ENCODE measurements around the gene TFF1.

The TFF1 gene

DNA sequence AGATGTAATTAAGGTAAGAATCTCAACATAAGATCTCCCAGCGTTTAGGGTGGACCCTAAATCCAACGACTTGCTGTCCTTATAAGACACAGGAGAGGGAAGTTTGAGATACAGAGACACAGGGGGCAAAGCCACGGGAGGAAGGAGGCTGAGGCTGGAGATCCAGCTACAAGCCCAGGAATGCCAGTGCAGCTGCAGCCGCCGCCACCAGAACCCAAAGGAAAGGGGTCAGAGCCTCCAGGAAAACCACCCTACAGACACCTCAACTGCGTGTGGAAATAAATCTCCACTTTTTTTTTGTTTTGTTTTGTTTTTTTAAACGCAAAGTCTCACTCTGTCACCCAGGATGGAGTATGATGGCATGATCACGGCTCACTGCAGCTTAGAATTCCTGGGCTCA is 12.1 kb upstream of the TFF1 start:
- no peaks in the 10 kb centered on the region for H3K79me2 ChIP-seq (ENCODE audit: low read length)
- no peaks in the 10 kb centered on the region for H3K36me3 ChIP-seq (replicated peaks; ENCODE audit: insufficient read depth, low read length)
- H3K9ac ChIP-seq (ENCODE audit: low read length) = no peak overlapping the region
- H3K27ac ChIP-seq (ENCODE audit: low read length) = no peak overlapping the region
- no peaks in the 10 kb centered on the region for H3K9me3 ChIP-seq (replicated peaks; ENCODE audit: insufficient read depth, low read length)
- H3K27me3 ChIP-seq (replicated peaks; ENCODE audit: insufficient read depth, low read length) = peaks cover 99% of the 10 kb centered on the region
- no peaks in the 10 kb centered on the region for H3K4me1 ChIP-seq (ENCODE audit: low read length)
- DNase-seq = no peak
- TF ChIP-seq EZH2 (optimal IDR thresholded peaks at IDR 0.05; ENCODE audit: low read depth, low read length) = no peak
- no peak for TF ChIP-seq EZH2phosphoT487 (IDR thresholded peaks at IDR 0.05; ENCODE audit: low read length)
- TF ChIP-seq, protein P1, sequence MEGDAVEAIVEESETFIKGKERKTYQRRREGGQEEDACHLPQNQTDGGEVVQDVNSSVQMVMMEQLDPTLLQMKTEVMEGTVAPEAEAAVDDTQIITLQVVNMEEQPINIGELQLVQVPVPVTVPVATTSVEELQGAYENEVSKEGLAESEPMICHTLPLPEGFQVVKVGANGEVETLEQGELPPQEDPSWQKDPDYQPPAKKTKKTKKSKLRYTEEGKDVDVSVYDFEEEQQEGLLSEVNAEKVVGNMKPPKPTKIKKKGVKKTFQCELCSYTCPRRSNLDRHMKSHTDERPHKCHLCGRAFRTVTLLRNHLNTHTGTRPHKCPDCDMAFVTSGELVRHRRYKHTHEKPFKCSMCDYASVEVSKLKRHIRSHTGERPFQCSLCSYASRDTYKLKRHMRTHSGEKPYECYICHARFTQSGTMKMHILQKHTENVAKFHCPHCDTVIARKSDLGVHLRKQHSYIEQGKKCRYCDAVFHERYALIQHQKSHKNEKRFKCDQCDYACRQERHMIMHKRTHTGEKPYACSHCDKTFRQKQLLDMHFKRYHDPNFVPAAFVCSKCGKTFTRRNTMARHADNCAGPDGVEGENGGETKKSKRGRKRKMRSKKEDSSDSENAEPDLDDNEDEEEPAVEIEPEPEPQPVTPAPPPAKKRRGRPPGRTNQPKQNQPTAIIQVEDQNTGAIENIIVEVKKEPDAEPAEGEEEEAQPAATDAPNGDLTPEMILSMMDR (IDR thresholded peaks at IDR 0.05; ENCODE audit: low read length) = no peak
- H2AFZ ChIP-seq (ENCODE audit: low read length) = no peak overlapping the region
- no peaks in the 10 kb centered on the region for H4K20me1 ChIP-seq (ENCODE audit: insufficient read depth, low read length)
- H3K4me2 ChIP-seq (ENCODE audit: low read depth, low read length) = no peak overlapping the region
- no peaks in the 10 kb centered on the region for H3F3A ChIP-seq (ENCODE audit: insufficient read depth, low read length)
- no peaks in the 10 kb centered on the region for H3K9me2 ChIP-seq (replicated peaks; ENCODE audit: insufficient read depth, low read length)
- H3K4me3 ChIP-seq (ENCODE audit: low read length) = no peak overlapping the region

DNA sequence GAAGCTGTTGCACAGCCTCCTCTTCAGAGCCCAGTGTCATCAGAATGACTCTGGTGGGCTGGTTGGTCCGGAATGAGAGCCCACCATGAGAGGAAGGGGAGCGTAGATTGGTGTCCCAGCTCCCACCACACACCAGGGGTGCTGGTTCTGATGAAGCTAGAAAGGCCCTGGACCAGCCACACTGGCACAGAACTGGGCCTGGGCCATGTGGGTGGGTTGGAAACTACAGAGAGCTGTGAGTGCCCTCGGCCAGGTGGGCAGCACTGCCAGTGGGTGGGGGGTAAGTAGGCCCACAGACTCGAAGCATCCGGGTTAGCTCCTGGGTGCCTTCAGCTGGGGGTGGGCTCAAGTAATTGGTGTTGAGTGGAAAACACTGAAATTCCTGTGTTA is 11.6 kb upstream of the TFF1 start:
- Histone ChIP-seq H3K36me3 (replicated peaks; ENCODE audit: insufficient read depth, low read length) (no peaks in the 10 kb centered on the region), H3K4me3 (ENCODE audit: low read length) (no peak overlapping the region), H3K9ac (ENCODE audit: low read length) (no peak overlapping the region), H4K20me1 (ENCODE audit: insufficient read depth, low read length) (no peaks in the 10 kb centered on the region), H3K27me3 (replicated peaks; ENCODE audit: insufficient read depth, low read length) (peaks cover 99% of the 10 kb centered on the region), H3K9me3 (replicated peaks; ENCODE audit: insufficient read depth, low read length) (no peaks in the 10 kb centered on the region), H3K4me2 (ENCODE audit: low read depth, low read length) (no peak overlapping the region), H3K4me1 (ENCODE audit: low read length) (no peaks in the 10 kb centered on the region), H3K9me2 (replicated peaks; ENCODE audit: insufficient read depth, low read length) (no peaks in the 10 kb centered on the region), H2AFZ (ENCODE audit: low read length) (no peak overlapping the region), H3F3A (ENCODE audit: insufficient read depth, low read length) (no peaks in the 10 kb centered on the region), H3K79me2 (ENCODE audit: low read length) (no peaks in the 10 kb centered on the region), H3K27ac (ENCODE audit: low read length) (no peak overlapping the region)
- TF ChIP-seq, protein P1 (IDR thresholded peaks at IDR 0.05; ENCODE audit: low read length) = no peak
- TF ChIP-seq EZH2 (optimal IDR thresholded peaks at IDR 0.05; ENCODE audit: low read depth, low read length) (no peak), EZH2phosphoT487 (IDR thresholded peaks at IDR 0.05; ENCODE audit: low read length) (no peak; the same call in 1 of the 2 replicates)
- no peak for DNase-seq

DNA sequence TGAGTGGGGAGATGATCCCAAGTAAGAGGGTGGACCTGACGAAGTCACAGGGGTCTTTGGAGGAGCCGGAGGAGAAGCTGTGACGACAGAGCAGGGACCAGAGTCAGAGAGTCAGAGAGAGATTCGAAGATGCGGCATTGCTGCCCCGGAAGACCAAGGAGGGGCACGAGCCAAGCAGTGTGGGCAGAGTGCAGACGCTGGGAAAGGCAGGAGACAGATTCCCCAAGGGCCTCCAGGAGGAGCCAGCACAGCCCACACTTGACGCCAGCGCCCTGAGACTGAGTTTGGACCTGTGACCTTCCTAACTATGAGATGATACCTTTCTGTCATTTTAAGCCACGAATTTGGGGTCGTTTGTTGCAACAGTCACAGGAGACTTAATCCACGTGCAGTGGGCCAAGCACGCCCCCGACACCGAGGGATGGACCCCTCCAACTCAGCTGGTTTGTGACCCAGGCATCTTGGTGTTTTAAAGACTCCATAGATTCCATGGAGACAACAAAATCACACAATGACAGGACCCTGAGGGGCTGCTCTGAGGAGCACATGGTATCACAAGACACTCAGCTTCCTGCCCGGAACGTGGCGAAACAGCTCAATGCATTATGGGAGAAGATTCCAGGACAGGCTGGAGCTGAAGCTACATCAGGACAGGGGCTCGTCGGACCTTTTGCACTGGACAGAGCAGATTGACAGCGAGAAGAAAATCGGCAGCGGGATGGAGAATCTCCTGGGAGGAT is 11.0 kb upstream of the TFF1 start:
- Histone ChIP-seq H3K27me3 (replicated peaks; ENCODE audit: insufficient read depth, low read length) (peaks cover 99% of the 10 kb centered on the region), H4K20me1 (ENCODE audit: insufficient read depth, low read length) (no peaks in the 10 kb centered on the region), H3K4me1 (ENCODE audit: low read length) (no peaks in the 10 kb centered on the region), H3K27ac (ENCODE audit: low read length) (no peak overlapping the region), H3K36me3 (replicated peaks; ENCODE audit: insufficient read depth, low read length) (no peaks in the 10 kb centered on the region), H3F3A (ENCODE audit: insufficient read depth, low read length) (no peaks in the 10 kb centered on the region), H3K9me3 (replicated peaks; ENCODE audit: insufficient read depth, low read length) (no peaks in the 10 kb centered on the region), H3K79me2 (ENCODE audit: low read length) (no peaks in the 10 kb centered on the region), H3K4me2 (ENCODE audit: low read depth, low read length) (no peak overlapping the region), H2AFZ (ENCODE audit: low read length) (no peak overlapping the region), H3K9me2 (replicated peaks; ENCODE audit: insufficient read depth, low read length) (no peaks in the 10 kb centered on the region), H3K4me3 (ENCODE audit: low read length) (no peak overlapping the region), H3K9ac (ENCODE audit: low read length) (no peak overlapping the region)
- DNase-seq = no peak
- TF ChIP-seq EZH2phosphoT487 (IDR thresholded peaks at IDR 0.05; ENCODE audit: low read length) = no peak
- TF ChIP-seq EZH2 (optimal IDR thresholded peaks at IDR 0.05; ENCODE audit: low read depth, low read length) = no peak
- TF ChIP-seq, protein P1 (IDR thresholded peaks at IDR 0.05; ENCODE audit: low read length) = no peak
